Gastroesophageal sphincter (tissue), 3 donors: ENCODE results near the gene MEIS3.

Source experiments
- CTCF ChIP-seq, 4 experiments: fragments of 200-600 bp in 2 of 4; fragments of 450-650 bp in 2 of 4; sonication (generic) in 1 of 4; IDR thresholded peaks; one replicate each; pipeline ENCODE4 v1.5.1; 2017 to 2019; ENCODE audit warnings: antibody characterized with exemption in 4 of 4, mild to moderate bottlenecking in 2 of 4, moderate library complexity in 2 of 4
- POLR2A ChIP-seq, 2 donors: fragments of 450-650 bp; IDR thresholded peaks; one replicate each; pipeline ENCODE4 v1.6.1; 2017; ENCODE audit warnings: antibody characterized with exemption in 2 of 2, mild to moderate bottlenecking in 2 of 2, moderate library complexity in 1 of 2
- POLR2AphosphoS5 ChIP-seq: sonication (generic); formaldehyde crosslinking; IDR thresholded peaks from one replicate; pipeline ENCODE4 v1.6.1; 2017; ENCODE audit warnings: antibody characterized with exemption

GRCh38 chr19:47438793-47439220 is 19.5 kb upstream of the MEIS3 start:
- TF ChIP-seq CTCF (IDR thresholded peaks at IDR 0.05) (no peak), POLR2A (IDR thresholded peaks at IDR 0.05) (no peak), POLR2AphosphoS5 (no peak)
